ENCODE data around the gene GNG7. TPM values are rescaled to one million over a fixed set of nuclear protein-coding genes. Genes with fewer than 3 reads are reported as not detected.
"Not testable (repeated sequence)": the region's sequence is repeated elsewhere in the genome, so short reads cannot be mapped to it uniquely, and the experiment has no call there.

Gene GNG7
- total RNA-seq, 2 experiments from 2014 or later = 1.1 to 1.2 TPM

GRCh38 chr19:2683430-2684003, 19.0 kb downstream of the GNG7 start:
- intact Hi-C loops (cut with DNase I, micrococcal nuclease) = no loop called here
- no peak overlapping the region for H3K27ac Mint-ChIP-seq
- ChIA-PET CTCF (interaction anchor here (0.7 kb wide), 1 partner anchor 203 kb away, joined by 3 read pairs; no protein-coding TSS in a partner anchor), POLR2A (no interaction called here)
- no peak overlapping the region for H3K4me3 Mint-ChIP-seq
- peaks cover 2% of the 10 kb centered on the region for H3K9me3 Mint-ChIP-seq (ENCODE audit: low read depth)
- H3K27me3 Mint-ChIP-seq = no peaks in the 10 kb centered on the region
- H3K4me1 Mint-ChIP-seq = no peaks in the 10 kb centered on the region
- no peaks in the 10 kb centered on the region for H3K36me3 Mint-ChIP-seq (ENCODE audit: low read depth)
- ATAC-seq (no peak), DNase-seq (no peak)

- no peak for DNase-seq
- ATAC-seq = no peak
- no peak overlapping the region for H3K4me3 Mint-ChIP-seq
- H3K27me3 Mint-ChIP-seq = no peaks in the 10 kb centered on the region
- ChIA-PET CTCF (interaction anchor here (0.6 kb wide), 1 partner anchor 9 kb away, joined by 3 read pairs; no protein-coding TSS in a partner anchor), POLR2A (interaction anchor here (1.2 kb wide), 1 partner anchor 205 kb away, joined by 4 read pairs; the partner anchor contains the start of gene GADD45B)
- H3K4me1 Mint-ChIP-seq = no peaks in the 10 kb centered on the region
- H3K36me3 Mint-ChIP-seq (ENCODE audit: low read depth) = no peaks in the 10 kb centered on the region
- intact Hi-C loops (cut with DNase I, micrococcal nuclease) = no loop called here
- peaks cover 2% of the 10 kb centered on the region for H3K9me3 Mint-ChIP-seq (ENCODE audit: low read depth)
- no peak overlapping the region for H3K27ac Mint-ChIP-seq
Measured at GRCh38 chr19:2680808-2681207, 21.7 kb downstream of the GNG7 start.

GRCh38 chr19:2679439-2679838, 23.1 kb downstream of the GNG7 start:
- no peaks in the 10 kb centered on the region for H3K27me3 Mint-ChIP-seq
- ChIA-PET CTCF (no interaction called here), POLR2A (no interaction called here)
- ATAC-seq (no peak), DNase-seq (no peak)
- intact Hi-C loops (cut with DNase I, micrococcal nuclease) = no loop called here
- H3K4me3 Mint-ChIP-seq = no peak overlapping the region
- no peak overlapping the region for H3K27ac Mint-ChIP-seq
- H3K36me3 Mint-ChIP-seq (ENCODE audit: low read depth) = no peaks in the 10 kb centered on the region
- peaks cover 2% of the 10 kb centered on the region for H3K9me3 Mint-ChIP-seq (ENCODE audit: low read depth)
- no peaks in the 10 kb centered on the region for H3K4me1 Mint-ChIP-seq

- H3K4me3 Mint-ChIP-seq; H3K4me1 Mint-ChIP-seq; H3K36me3 Mint-ChIP-seq (ENCODE audit: low read depth); ATAC-seq; H3K9me3 Mint-ChIP-seq (ENCODE audit: low read depth); H3K27ac Mint-ChIP-seq; POLR2A ChIA-PET; H3K27me3 Mint-ChIP-seq; DNase-seq; intact Hi-C loops (cut with DNase I, micrococcal nuclease): not testable (repeated sequence)
- CTCF ChIA-PET = interaction anchor here (0.6 to 0.9 kb wide), 2 partner anchors 70 to 286 kb away, joined by 3 read pairs; no protein-coding TSS in a partner anchor
Measured at GRCh38 chr19:2678948-2679347, 23.5 kb downstream of the GNG7 start.

GRCh38 chr19:2678044-2678671, 24.3 kb downstream of the GNG7 start:
- Mint-ChIP-seq H3K27ac (no peak overlapping the region), H3K27me3 (no peaks in the 10 kb centered on the region), H3K36me3 (ENCODE audit: low read depth) (no peaks in the 10 kb centered on the region), H3K4me1 (no peaks in the 10 kb centered on the region), H3K9me3 (ENCODE audit: low read depth) (peaks cover 2% of the 10 kb centered on the region), H3K4me3 (no peak overlapping the region)
- ATAC-seq = no peak
- ChIA-PET POLR2A (no interaction called here), CTCF (interaction anchor here (0.6 to 0.9 kb wide), 2 partner anchors 71 to 286 kb away, joined by 3 read pairs; no protein-coding TSS in a partner anchor)
- DNase-seq = no peak
- intact Hi-C loops (cut with DNase I, micrococcal nuclease) = no loop called here

- Mint-ChIP-seq H3K36me3 (ENCODE audit: low read depth) (no peaks in the 10 kb centered on the region), H3K27ac (no peak overlapping the region), H3K4me1 (no peaks in the 10 kb centered on the region), H3K9me3 (ENCODE audit: low read depth) (peaks cover 2% of the 10 kb centered on the region), H3K4me3 (no peak overlapping the region), H3K27me3 (no peaks in the 10 kb centered on the region)
- no peak for ATAC-seq
- CTCF ChIA-PET = interaction anchor here (0.9 kb wide), 1 partner anchor 40 kb away, joined by 3 read pairs; no protein-coding TSS in a partner anchor
- intact Hi-C loops (cut with DNase I, micrococcal nuclease) = no loop called here
- no peak for DNase-seq
- POLR2A ChIA-PET = no interaction called here
Measured at GRCh38 chr19:2676823-2677222, 25.7 kb downstream of the GNG7 start.

GRCh38 chr19:2675892-2676291, 26.6 kb downstream of the GNG7 start:
- Mint-ChIP-seq H3K4me1 (no peaks in the 10 kb centered on the region), H3K27me3 (no peaks in the 10 kb centered on the region), H3K4me3 (no peak overlapping the region), H3K27ac (no peak overlapping the region), H3K36me3 (ENCODE audit: low read depth) (no peaks in the 10 kb centered on the region), H3K9me3 (ENCODE audit: low read depth) (peaks cover 2% of the 10 kb centered on the region)
- ATAC-seq = no peak
- no peak for DNase-seq
- intact Hi-C loops (cut with DNase I, micrococcal nuclease) = no loop called here
- POLR2A ChIA-PET = no interaction called here
- CTCF ChIA-PET = no interaction called here

- Mint-ChIP-seq H3K4me3 (no peak overlapping the region), H3K36me3 (ENCODE audit: low read depth) (no peaks in the 10 kb centered on the region), H3K27ac (no peak overlapping the region), H3K27me3 (no peaks in the 10 kb centered on the region), H3K4me1 (peaks cover 2% of the 10 kb centered on the region), H3K9me3 (ENCODE audit: low read depth) (no peaks in the 10 kb centered on the region)
- ChIA-PET POLR2A (no interaction called here), CTCF (interaction anchor here (0.6 kb wide), 1 partner anchor 433 kb away, joined by 3 read pairs; no protein-coding TSS in a partner anchor)
- ATAC-seq = no peak
- intact Hi-C loops (cut with DNase I, micrococcal nuclease) = no loop called here
- DNase-seq = no peak
Measured at GRCh38 chr19:2670217-2670616, 32.3 kb downstream of the GNG7 start.

- Mint-ChIP-seq H3K36me3 (ENCODE audit: low read depth) (no peaks in the 10 kb centered on the region), H3K9me3 (ENCODE audit: low read depth) (no peaks in the 10 kb centered on the region), H3K4me3 (no peak overlapping the region), H3K4me1 (peaks cover 2% of the 10 kb centered on the region), H3K27ac (no peak overlapping the region), H3K27me3 (no peaks in the 10 kb centered on the region)
- ChIA-PET CTCF (interaction anchor here (0.7 kb wide), 1 partner anchor 406 kb away, joined by 3 read pairs; no protein-coding TSS in a partner anchor), POLR2A (no interaction called here)
- DNase-seq = no peak
- intact Hi-C loops (cut with DNase I, micrococcal nuclease) = no loop called here
- no peak for ATAC-seq
Measured at GRCh38 chr19:2668175-2668763, 34.2 kb downstream of the GNG7 start.

GRCh38 chr19:2667349-2667748, 35.1 kb downstream of the GNG7 start:
- H3K27ac Mint-ChIP-seq = not testable (repeated sequence)

GRCh38 chr19:2666344-2666994, 36.0 kb downstream of the GNG7 start:
- peaks cover 4% of the 10 kb centered on the region for H3K9me3 Mint-ChIP-seq (ENCODE audit: low read depth)
- ChIA-PET CTCF (no interaction called here), POLR2A (no interaction called here)
- no peak overlapping the region for H3K4me3 Mint-ChIP-seq
- DNase-seq = no peak
- H3K27ac Mint-ChIP-seq = no peak overlapping the region
- no peaks in the 10 kb centered on the region for H3K36me3 Mint-ChIP-seq (ENCODE audit: low read depth)
- intact Hi-C loops (cut with DNase I, micrococcal nuclease) = no loop called here
- H3K4me1 Mint-ChIP-seq = peaks cover 2% of the 10 kb centered on the region
- no peaks in the 10 kb centered on the region for H3K27me3 Mint-ChIP-seq
- no peak for ATAC-seq

More at GRCh38 chr19:2667349-2667748, 35.1 kb downstream of the GNG7 start:
- H3K9me3 Mint-ChIP-seq (ENCODE audit: low read depth); H3K4me1 Mint-ChIP-seq; DNase-seq; H3K36me3 Mint-ChIP-seq (ENCODE audit: low read depth); H3K4me3 Mint-ChIP-seq; POLR2A ChIA-PET; ATAC-seq; H3K27me3 Mint-ChIP-seq; intact Hi-C loops (cut with DNase I, micrococcal nuclease): not testable (repeated sequence)
- CTCF ChIA-PET = interaction anchor here (0.6 kb wide), 1 partner anchor 30 kb away, joined by 3 read pairs; no protein-coding TSS in a partner anchor
